Measurements from ENCODE around the gene R3HDM2.

The R3HDM2 gene

DNA sequence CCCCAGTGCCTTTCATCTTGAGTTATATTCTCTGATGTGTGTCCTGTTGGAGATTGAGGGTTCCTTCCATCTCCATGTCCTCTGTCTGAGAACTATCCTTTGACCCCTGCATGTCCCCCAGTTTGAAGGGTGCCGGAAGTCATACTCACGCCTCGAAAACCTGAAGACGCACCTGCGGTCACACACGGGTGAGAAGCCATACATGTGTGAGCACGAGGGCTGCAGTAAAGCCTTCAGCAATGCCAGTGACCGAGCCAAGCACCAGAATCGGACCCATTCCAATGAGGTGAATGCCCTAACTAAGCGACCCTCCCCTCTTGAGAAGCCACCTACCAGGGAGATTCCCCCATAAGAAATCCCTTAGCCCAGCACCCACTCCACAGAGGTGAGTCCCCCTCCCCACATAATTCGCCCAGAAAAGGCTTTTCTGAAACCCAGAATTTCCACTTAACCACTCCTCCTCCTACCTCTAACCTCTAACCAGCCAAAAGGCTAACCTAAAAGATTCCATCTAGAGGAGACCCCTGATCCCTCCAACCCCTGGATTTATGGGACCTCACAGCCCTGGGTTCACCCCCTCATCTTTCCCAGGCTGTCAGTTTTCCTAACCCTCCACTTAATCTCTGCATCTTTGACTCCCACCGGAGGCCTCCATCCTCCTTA lies 36.5 kb upstream of the R3HDM2 start:
- DNase-seq (ENCODE audit: low read depth): no peak

DNA sequence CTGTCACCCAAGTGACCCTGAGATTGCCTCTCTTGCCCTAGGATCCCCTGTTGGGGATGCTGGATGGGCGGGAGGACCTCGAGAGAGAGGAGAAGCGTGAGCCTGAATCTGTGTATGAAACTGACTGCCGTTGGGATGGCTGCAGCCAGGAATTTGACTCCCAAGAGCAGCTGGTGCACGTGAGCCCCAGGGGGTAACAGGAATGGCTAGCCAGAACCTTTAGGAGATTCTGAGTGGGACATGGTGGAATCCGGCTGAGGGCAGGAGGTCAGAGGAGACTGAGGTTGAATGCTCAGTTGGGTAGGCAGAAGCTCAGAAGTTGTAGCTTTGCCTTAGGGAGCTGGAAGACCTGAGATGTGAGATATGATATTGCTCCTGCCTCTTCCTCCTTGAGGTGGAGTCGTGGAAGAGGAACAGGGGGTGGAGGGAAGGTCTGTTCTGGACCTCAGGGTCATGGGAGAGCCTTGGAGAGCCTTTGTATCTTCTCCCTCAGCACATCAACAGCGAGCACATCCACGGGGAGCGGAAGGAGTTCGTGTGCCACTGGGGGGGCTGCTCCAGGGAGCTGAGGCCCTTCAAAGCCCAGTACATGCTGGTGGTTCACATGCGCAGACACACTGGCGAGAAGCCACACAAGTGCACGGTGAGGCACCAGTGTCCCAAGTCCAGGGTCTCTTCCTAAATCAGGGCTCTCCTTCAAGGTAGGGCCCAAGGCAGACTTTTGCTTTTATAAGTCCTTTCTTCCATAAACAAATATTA lies 35.1 kb upstream of the R3HDM2 start:
- no peak for DNase-seq (ENCODE audit: low read depth)

DNA sequence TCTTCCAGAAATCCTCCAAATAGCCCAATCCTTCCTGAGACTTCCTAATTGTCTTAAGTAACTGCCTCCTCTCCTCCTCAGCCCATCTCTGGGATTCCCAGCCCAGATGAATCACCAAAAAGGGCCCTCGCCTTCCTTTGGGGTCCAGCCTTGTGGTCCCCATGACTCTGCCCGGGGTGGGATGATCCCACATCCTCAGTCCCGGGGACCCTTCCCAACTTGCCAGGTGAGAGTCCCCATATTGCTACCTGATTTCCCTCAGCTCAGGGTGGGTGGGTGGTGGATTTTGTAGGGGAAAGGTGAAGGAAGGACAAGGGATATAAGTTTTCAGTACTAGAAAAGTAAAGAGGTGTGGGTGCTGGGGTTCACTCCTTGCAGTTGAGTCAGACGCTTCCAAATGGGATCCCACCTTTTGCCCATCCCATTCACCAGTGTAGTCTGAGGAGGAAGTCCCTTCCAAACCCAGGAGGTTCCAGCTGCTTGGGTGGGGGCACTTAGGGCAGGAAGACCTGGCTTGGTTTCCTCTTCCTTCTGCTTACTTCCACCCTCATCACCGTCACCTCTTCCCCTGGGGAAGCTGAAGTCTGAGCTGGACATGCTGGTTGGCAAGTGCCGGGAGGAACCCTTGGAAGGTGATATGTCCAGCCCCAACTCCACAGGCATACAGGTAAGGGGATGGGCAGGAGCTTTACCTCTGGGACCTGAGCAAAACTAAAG lies 34.3 kb upstream of the R3HDM2 start:
- DNase-seq (ENCODE audit: low read depth): no peak

DNA sequence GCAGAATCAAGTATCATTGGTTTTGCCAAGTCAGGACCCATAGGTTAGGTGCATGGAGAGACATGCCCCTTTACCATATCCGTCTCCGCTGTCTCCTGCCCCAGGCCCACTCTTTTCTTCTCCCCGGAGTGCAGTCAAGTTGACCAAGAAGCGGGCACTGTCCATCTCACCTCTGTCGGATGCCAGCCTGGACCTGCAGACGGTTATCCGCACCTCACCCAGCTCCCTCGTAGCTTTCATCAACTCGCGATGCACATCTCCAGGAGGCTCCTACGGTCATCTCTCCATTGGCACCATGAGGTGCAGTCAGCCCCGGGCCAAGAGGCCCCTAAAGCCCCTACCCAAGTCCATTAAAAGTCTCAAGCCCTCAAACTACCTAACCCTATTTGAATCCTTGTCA lies 33.7 kb upstream of the R3HDM2 start:
- DNase-seq (ENCODE audit: low read depth): no peak

DNA sequence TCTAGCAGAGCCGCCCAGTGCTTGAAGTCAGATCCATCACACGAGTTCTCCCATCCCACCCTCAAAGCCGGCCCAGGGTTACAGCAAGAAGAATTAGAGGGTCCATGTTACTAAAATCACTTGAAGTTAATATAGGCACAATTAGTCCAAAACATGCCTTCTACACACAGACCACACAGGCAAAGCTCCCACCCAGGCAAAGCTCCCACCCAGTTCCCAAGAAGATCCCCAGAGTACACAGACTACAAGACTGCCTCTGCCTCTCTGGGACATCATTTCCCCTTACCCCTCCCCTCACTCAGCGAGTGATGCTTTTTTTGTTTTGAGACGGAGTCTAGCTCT lies 32.0 kb upstream of the R3HDM2 start:
- no peak for DNase-seq (ENCODE audit: low read depth)

DNA sequence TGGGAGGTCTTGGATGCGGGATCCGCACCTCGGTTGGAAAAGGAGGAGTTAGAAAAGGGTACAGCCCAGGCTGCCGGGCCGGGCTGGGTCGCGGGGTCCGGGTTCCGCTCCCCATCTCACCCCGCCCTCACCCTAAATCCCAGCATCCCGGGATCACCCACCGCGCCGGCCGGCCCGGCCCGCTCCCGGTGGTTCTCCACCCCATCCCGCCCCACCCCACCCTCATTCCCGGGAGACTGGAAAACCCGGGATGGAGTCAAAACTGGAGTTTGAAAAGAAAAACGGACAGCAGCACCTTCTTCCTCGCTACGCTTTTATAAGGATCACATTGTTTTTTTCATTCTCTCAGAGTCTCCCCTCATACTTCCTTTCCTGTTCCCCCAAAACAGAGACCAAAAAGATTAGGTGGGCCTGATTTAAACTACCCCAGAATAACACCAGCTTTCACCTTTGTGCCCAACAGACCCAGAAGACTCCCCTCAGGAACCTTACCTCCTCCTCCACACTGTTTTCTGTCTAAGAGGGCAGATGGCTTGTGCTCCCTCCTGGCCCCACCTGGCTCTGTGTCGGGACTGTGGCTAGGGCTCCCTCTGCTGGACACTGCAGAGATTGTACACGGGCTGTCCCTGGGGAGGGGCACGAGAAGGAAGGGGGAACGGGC lies 31.5 kb upstream of the R3HDM2 start:
- DNase-seq (ENCODE audit: low read depth): peak; percentile 80

DNA sequence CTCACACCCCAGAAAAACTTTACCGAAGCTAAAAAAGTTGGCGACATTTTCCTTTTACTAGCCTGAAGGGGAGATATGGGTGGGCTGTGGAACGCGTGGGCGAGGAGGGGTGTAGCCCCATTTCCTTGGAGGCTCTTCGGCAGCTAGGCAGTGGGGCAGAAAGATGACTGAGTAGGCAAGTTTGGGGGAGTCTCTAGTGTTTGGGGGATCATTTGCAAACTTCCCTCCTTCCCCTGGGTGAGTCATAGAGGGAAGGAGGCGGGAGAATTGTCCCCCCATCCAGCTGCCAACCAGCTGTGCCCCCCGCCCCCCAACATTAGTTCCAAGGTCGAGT lies 31.0 kb upstream of the R3HDM2 start:
- DNase-seq (ENCODE audit: low read depth): no peak

DNA sequence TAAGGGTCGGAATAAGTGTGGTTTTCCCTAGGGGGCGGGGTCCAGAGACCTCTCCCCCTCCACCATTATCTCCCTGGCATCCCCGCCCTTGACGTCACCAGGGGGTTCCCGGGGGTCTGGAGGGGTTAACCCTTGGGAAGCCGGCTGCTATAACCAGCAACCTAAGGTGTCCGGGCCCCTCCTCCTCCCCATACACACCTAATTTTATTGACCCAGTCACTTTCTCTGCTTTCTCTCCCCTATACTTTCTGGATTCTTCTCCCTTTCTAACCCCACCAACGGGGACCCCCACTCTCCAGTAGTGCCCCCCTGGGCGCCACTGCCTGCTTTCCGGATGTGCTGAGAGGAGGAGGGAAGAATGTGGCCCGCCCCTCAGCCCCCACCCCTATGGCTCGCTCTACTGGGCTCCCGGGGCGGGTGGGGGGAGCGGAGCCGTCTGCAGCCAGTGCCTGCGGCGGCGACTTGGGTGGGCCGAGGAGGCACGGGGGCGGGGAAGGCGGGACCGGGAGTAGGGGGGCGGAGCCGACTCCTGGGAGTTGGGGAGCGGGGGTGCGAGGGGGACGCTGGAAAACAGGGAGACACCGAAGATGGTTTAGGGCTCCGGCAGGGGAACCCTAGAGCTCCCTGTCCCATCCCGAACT lies 30.6 kb upstream of the R3HDM2 start:
- no peak for DNase-seq (ENCODE audit: low read depth)

DNA sequence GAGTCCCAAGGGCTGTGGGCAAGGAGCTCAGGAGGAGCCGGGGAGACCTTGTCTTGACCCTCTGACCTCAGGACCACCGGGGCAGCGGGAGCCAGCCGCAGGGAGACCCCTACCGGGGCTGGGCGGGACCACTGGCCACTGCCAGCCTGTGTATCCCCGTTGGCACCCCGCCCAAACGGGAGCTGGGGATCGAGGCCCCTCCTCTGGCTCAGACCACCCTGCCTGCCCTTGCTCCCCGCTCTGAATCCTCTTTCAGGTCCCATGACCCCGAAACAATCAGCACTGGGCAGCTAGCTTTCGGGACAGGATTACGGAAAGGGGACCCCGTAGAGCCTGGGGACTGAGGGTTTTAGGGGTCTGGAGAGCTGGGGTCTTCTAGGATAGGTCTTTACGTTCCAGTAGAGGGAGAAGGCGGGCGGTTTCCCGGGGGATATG lies 30.0 kb upstream of the R3HDM2 start:
- DNase-seq (ENCODE audit: low read depth): no peak

DNA sequence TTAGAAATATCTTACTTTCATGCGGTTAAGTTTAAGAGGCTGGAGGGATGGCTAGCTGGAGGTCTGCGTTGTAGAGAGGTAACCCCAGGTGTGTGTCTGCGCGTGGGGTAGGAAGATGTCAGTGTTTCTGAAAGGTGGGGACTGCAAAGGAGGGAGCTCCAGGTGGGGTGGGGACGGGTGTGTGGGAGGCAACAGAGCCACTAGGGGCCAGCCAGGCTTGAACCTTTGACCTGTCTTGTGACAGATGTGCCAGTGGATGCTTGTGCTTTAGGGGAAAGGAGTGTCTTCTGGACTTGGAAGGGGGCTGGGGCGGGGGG lies 29.6 kb upstream of the R3HDM2 start:
- DNase-seq (ENCODE audit: low read depth): no peak

DNA sequence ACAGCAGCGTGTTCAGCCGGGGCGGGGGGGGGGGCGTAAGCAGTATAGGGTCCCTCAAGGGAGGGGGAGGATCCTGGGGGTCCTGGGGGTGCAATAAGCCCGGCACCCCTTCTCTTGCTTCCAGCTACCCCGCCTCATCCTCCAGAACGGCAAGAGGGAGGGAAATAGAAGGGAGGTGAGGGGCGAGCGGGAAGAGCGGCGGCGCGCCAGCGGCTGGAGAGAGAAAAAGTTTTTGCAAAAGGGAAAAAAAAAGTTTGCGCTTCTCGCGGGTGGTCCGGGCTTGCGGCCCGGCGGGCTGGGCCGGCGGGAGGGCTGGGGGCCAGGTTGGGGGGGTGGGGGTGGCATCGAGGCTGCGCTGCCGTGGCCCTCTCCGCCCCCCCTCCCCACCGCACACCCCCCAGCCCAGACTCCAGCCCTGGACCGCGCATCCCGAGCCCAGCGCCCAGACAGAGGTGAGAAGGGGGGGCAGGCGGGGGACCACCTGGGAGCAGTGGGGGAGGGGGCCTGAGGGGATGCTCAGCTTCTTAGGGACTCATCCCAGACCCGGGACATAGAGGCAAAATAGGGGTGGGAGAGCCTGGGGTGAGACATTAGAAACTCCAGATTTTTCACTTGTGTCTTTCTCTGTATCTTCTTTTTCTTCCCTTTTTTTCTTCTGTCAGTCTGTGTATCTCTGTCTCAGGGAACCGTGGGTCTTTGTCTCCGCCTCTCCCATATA lies 29.1 kb upstream of the R3HDM2 start, which contains the start of gene GLI1:
TSS of gene GLI1 (plus strand) at position 36 of the 718 bp plus-strand sequence. CDS start 3,907 bp downstream, outside the sequence.
- DNase-seq (ENCODE audit: low read depth): no peak

DNA sequence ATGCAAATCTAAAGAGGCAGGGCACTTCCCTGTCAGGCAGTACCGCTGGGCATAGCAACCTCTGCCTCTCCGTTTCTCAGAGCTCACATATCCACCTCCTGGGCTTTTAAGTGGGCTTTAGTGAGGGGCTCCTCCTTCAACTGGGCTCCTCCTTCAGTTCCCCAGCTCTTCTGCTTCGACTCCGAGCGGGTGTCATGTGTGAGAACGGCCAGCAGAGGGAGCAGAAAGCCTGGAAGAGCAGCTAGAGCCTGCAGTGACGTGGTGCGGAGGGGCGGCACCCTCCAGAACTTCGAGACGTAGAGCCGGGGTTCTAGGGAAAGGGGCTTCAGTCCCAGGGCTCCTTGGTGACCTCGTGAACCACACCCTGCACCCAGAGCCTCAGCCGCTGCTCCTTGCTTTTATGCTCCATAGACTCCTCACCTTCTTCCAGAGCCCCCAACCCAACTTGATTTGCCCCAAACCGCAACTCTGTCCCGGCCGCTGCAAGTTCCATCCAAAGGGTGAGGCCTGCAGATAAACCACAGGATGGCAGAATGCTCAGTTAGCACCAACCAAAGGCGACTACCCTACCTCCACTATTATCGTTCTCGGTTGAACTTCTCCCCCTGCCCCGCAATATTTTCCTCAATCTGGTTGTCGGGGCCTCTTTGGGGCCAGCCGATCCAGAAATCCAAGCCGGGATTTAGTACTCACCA lies 28.4 kb upstream of the R3HDM2 start:
- DNase-seq (ENCODE audit: low read depth): peak; percentile 89

DNA sequence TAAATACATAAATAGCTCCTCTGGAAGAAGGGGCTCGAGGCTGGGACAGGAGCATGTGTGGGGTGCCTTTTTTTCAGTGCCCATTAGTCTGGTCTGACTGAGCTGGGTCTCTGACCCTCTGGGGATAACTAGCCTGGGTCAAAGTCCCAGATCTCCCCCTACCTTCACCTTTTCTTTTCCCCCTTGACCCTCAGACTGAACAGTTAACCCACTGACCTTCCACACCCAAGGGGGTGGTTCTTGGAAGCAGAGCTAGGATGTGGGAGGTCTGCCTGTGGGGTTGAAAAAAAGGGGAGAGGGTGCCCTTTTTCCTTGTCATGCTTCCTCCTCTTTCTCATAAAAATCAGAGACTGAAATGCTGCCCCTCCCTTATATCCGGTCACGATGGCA lies 27.8 kb upstream of the R3HDM2 start:
- DNase-seq (ENCODE audit: low read depth): no peak

DNA sequence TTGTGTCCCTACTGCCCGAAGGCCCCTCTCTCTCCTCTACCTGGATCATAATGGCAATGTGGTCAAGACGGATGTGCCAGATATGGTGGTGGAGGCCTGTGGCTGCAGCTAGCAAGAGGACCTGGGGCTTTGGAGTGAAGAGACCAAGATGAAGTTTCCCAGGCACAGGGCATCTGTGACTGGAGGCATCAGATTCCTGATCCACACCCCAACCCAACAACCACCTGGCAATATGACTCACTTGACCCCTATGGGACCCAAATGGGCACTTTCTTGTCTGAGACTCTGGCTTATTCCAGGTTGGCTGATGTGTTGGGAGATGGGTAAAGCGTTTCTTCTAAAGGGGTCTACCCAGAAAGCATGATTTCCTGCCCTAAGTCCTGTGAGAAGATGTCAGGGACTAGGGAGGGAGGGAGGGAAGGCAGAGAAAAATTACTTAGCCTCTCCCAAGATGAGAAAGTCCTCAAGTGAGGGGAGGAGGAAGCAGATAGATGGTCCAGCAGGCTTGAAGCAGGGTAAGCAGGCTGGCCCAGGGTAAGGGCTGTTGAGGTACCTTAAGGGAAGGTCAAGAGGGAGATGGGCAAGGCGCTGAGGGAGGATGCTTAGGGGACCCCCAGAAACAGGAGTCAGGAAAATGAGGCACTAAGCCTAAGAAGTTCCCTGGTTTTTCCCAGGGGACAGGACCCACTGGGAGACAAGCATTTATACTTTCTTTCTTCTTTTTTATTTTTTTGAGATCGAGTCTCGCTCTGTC lies 26.1 kb upstream of the R3HDM2 start:
- no peak for DNase-seq (ENCODE audit: low read depth)

DNA sequence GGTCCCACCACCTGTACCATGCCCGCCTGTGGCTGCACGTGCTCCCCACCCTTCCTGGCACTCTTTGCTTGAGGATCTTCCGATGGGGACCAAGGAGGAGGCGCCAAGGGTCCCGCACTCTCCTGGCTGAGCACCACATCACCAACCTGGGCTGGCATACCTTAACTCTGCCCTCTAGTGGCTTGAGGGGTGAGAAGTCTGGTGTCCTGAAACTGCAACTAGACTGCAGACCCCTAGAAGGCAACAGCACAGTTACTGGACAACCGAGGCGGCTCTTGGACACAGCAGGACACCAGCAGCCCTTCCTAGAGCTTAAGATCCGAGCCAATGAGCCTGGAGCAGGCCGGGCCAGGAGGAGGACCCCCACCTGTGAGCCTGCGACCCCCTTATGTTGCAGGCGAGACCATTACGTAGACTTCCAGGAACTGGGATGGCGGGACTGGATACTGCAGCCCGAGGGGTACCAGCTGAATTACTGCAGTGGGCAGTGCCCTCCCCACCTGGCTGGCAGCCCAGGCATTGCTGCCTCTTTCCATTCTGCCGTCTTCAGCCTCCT lies 25.4 kb upstream of the R3HDM2 start:
- no peak for DNase-seq (ENCODE audit: low read depth)

DNA sequence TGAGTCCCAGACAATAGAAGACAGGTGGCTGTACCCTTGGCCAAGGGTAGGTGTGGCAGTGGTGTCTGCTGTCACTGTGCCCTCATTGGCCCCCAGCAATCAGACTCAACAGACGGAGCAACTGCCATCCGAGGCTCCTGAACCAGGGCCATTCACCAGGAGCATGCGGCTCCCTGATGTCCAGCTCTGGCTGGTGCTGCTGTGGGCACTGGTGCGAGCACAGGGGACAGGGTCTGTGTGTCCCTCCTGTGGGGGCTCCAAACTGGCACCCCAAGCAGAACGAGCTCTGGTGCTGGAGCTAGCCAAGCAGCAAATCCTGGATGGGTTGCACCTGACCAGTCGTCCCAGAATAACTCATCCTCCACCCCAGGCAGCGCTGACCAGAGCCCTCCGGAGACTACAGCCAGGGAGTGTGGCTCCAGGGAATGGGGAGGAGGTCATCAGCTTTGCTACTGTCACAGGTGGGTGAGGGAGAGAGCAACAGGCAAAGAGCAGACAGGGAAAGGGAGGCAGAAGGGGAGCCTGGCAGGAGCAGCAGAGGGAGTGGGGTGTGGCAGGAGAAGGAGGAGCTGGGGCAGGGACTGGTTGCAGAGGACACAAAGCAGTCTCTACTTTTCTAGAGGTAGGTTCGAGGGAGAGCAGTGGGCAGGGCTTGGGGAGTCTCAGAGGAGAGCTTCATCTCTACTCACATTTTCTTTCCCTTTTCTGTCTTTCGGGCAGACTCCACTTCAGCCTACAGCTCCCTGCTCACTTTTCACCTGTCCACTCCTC lies 24.7 kb upstream of the R3HDM2 start:
- DNase-seq (ENCODE audit: low read depth): no peak

DNA sequence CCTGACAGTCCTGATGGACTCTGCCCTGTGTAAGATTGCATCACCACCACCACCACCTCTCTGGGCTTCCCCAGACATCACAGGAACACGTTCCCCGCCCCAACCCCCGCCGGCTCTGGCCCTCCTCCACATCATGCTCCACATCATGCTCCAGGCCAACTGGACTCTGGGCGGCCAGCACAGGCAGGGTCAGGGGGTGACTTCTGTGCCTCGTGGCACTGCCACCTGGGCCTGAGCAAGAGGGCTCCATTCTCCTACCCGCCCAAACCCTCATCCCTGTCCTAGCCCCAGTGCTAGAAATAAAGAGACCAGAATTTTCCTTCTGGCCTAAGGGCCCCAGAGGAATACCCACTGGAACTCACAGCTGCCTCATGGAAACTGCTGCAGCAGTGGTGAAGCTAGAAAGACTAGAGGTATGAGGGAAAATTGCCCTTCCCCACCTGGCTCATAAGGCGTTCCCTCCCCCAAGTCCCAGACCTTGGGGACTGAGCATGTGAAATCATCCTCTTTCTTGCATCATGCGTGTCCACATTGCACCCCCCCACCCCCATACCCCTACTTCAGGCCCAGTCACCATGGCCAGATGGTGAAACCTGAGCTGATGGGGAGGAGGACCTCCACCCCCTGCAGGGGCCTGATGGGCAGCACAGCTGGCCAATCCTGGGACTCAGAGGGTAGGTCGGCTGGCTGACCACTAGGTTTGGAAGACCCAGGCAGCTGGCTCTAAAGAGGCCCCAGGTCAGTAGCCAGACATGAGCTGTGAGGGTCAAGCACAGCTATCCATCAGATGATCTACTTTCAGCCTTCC lies 23.9 kb upstream of the R3HDM2 start, which contains the start of gene INHBE:
TSS of gene INHBE (plus strand) at position 742 of the 808 bp plus-strand sequence. CDS start 230 bp downstream, outside the sequence.
- DNase-seq (ENCODE audit: low read depth): no peak

DNA sequence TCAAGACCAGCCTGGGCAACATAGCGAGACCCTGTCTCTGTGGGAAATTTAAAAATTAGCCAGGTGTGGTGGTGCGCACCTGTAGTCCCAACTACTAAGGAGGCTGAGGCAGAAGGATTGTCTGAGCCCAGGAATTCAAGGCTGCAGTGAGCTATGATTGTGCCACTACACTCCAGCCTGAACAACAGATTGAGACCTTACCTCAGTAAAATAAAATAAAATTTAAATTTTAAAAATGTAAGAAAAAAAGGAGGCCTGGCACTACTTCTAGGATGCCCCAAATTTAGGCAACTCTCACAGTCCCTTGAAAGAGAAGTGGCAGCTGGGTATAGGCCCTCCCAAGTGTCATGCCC lies 23.3 kb upstream of the R3HDM2 start:
- no peak for DNase-seq (ENCODE audit: low read depth)

All from stimulated activated CD8-positive, alpha-beta memory T cell treated with anti-CD3 and anti-CD28 coated beads, Interleukin-12 subunit alpha, Interleukin-12 subunit beta, amount 100 ng/mL, for 1 hour (primary cell).